HG03575 (cell line): ENCODE results near the gene DNAAF9.

ENCODE experiments used
- ATAC-seq: cut with Tn5 transposase; IDR thresholded peaks from one replicate; pipeline ENCODE4 v1.9.1; 2021; ENCODE audit not compliant: unreplicated experiment, insufficient number of reproducible peaks, low FRiP score; ENCODE audit errors: extremely low read depth

DNAAF9 gene

GRCh38 chr20:3413393-3413889 is 6.0 kb upstream of the DNAAF9 start:
- ATAC-seq, result no peak

- no peak for ATAC-seq
Observed at GRCh38 chr20:3412600-3413392, 5.3 kb upstream of the DNAAF9 start.

- no peak for ATAC-seq
Observed at GRCh38 chr20:3410464-3410863, 3.0 kb upstream of the DNAAF9 start.

- ATAC-seq, result no peak
Observed at GRCh38 chr20:3409417-3409816, 1.9 kb upstream of the DNAAF9 start.

GRCh38 chr20:3407771-3408637 is 535 bp upstream of the DNAAF9 start:
- ATAC-seq, result no peak

- ATAC-seq, result no peak
Observed at GRCh38 chr20:3406481-3407039, 909 bp downstream of the DNAAF9 start.

GRCh38 chr20:3405696-3406358 is 1.6 kb downstream of the DNAAF9 start:
- ATAC-seq, result no peak

GRCh38 chr20:3405139-3405538 is 2.3 kb downstream of the DNAAF9 start:
- no peak for ATAC-seq

- ATAC-seq, result no peak
Observed at GRCh38 chr20:3404402-3404801, 3.1 kb downstream of the DNAAF9 start.

GRCh38 chr20:3403741-3404140 is 3.7 kb downstream of the DNAAF9 start:
- no peak for ATAC-seq

- ATAC-seq, result no peak
Observed at GRCh38 chr20:3402453-3402852, 5.0 kb downstream of the DNAAF9 start.

- no peak for ATAC-seq
Observed at GRCh38 chr20:3400260-3401155, 7.0 kb downstream of the DNAAF9 start.

GRCh38 chr20:3398681-3399252 is 8.7 kb downstream of the DNAAF9 start:
- ATAC-seq, result no peak

GRCh38 chr20:3396492-3396891 is 11.0 kb downstream of the DNAAF9 start:
- no peak for ATAC-seq

GRCh38 chr20:3392756-3393155 is 14.7 kb downstream of the DNAAF9 start:
- ATAC-seq, result no peak

- no peak for ATAC-seq
Observed at GRCh38 chr20:3390759-3391425, 16.6 kb downstream of the DNAAF9 start.

GRCh38 chr20:3383878-3384495 is 23.5 kb downstream of the DNAAF9 start:
- ATAC-seq, result no peak
